ENCODE data around the gene DAAM2.

- TF ChIP-seq YY1 (IDR thresholded peaks at IDR 0.05; ENCODE audit: low read depth) (no peak), MAX (IDR thresholded peaks at IDR 0.05) (no peak), TAF1 (IDR thresholded peaks at IDR 0.05; ENCODE audit: low read depth) (no peak), TCF12 (IDR thresholded peaks at IDR 0.05; ENCODE audit: low read depth) (no peak), CEBPB (IDR thresholded peaks at IDR 0.05) (no peak)
Measured at GRCh38 chr6:39947611-39948068, 155.5 kb downstream of the DAAM2 start.
